EH (cell line): ENCODE measurements around the gene PDLIM3.

Experiments
- DNase-seq: peaks from one replicate; pipeline ENCODE4 v3.0.0-alpha.2; 2015; ENCODE audit warnings: low read depth

PDLIM3 gene

GRCh38 chr4:185470501-185471195 lies 64.7 kb downstream of the PDLIM3 start:
- peak; percentile 30 for DNase-seq

- DNase-seq = no peak
Observed at GRCh38 chr4:185469580-185470154, 65.6 kb downstream of the PDLIM3 start.

DNA sequence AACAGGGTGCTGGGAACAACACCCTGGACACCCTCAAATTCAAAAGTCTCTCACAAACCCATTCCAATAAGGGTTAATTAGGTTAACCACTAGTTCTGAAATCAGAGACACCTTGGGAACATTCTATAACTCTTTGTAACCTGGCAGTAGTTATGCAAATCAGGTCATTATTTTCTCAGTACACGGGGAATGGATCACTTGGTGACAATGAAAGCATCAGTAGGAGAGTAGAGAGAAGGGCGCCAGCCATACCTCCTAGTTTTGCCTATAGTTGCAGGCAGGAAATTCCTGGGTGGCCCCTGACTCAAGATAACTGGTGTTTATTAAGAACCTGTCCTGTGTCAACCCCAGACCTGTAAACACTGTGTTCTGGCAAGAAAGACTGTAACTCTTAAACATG lies 66.3 kb downstream of the PDLIM3 start:
- DNase-seq = no peak

GRCh38 chr4:185467991-185468390 lies 67.3 kb downstream of the PDLIM3 start:
- no peak for DNase-seq

DNA sequence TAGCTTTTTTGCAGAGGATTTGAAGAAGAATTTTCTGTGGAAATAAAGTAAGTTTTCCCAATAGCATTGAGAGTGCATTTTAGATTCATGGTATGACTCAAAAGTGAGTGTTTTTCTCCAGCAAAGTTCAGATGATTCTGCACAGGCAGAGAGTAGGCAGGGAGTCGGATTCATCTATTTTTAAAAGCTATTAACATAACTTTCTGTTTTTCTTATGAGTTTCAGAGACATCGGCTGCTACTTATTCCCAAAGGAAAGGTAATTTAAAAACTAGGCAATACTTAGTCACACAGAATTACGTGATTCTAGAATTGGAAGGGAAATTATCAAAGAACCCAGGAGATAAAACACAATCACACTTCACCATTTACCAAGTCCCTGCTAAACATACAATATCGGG lies 68.2 kb downstream of the PDLIM3 start:
- no peak for DNase-seq

- no peak for DNase-seq
Observed at GRCh38 chr4:185465707-185466106, 69.6 kb downstream of the PDLIM3 start.

GRCh38 chr4:185464887-185465286 lies 70.4 kb downstream of the PDLIM3 start:
- no peak for DNase-seq

DNA sequence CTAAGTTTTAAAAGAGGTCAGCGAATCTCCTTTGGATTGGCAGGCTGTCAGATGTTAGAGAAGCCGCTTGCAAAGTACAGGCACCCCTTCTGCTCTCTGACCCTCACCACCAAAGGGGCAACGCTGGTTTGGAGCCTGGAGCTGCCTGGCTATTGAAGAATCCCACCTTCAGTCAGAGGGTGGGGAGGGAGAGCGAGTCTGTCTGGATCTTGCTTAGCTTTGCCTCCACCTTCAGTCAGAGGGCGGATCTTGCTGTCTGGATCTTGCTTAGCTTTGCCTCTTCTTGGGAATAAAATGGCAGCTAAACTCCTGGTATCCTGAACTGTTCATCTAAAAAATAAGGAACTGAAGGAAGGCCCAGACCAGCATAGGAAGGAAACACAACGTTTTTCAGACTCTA lies 71.1 kb downstream of the PDLIM3 start:
- no peak for DNase-seq

- DNase-seq = no peak
Observed at GRCh38 chr4:185463541-185463940, 71.8 kb downstream of the PDLIM3 start.

- no peak for DNase-seq
Observed at GRCh38 chr4:185461565-185461964, 73.7 kb downstream of the PDLIM3 start.

- DNase-seq = no peak
Observed at GRCh38 chr4:185457136-185457535, 78.2 kb downstream of the PDLIM3 start.

DNA sequence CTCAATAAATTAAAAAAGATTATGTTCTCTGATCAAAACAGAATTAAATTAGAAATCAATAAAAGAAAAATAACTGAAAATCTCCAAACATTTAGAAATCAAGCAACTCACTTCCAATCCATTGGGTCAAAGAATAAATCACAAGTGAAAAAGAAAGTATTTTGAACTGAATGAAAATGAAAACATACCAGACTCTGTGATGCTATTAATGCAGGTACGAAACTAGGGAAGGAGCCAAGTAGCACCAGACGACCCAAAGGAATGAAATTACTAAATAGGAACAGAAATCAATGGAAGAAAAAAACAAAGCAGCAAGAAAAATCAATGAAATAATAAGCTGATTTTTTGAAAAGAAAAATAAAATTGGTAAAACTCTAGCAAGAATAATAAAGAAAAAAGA lies 79.2 kb downstream of the PDLIM3 start:
- no peak for DNase-seq
